Prostate gland (tissue), 2 donors: ENCODE results near the gene OR51I1.

Source experiments
- POLR2A ChIP-seq: fragments of 450-650 bp; IDR thresholded peaks from one replicate; pipeline ENCODE4 v1.6.1; 2016; ENCODE audit warnings: antibody characterized with exemption, mild to moderate bottlenecking
- TF ChIP-seq, protein P1 (sequence below), 4 experiments: fragments of 200-600 bp in 2 of 4; fragments of 450-650 bp in 2 of 4; sonication (generic) in 2 of 4; IDR thresholded peaks; 1 replicate in 3 of 4; 2 replicates in 1 of 4; pipeline ENCODE4 v1.5.1; 2016 to 2019; ENCODE audit warnings: antibody characterized with exemption in 4 of 4, mild to moderate bottlenecking in 2 of 4, moderate library complexity in 2 of 4

DNA sequence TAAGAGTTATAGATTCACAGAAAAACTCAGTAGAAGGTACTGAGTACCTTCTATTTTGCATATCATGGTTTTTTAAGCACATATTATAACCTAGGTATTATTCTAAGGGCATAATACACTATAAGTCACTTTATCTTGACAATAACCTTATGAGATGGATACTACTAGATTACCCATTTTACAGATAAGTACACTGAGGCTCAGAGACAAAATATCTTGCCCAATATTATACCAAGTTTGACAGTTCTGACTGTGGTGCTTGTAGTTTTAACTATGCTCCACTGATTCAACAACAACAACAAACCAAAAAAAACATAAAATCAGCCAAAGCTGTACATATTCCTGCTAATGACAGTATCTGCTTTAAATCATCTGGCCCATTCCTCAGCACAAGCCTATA lies 47.2 kb downstream of the OR51I1 start:
- TF ChIP-seq, protein P1, sequence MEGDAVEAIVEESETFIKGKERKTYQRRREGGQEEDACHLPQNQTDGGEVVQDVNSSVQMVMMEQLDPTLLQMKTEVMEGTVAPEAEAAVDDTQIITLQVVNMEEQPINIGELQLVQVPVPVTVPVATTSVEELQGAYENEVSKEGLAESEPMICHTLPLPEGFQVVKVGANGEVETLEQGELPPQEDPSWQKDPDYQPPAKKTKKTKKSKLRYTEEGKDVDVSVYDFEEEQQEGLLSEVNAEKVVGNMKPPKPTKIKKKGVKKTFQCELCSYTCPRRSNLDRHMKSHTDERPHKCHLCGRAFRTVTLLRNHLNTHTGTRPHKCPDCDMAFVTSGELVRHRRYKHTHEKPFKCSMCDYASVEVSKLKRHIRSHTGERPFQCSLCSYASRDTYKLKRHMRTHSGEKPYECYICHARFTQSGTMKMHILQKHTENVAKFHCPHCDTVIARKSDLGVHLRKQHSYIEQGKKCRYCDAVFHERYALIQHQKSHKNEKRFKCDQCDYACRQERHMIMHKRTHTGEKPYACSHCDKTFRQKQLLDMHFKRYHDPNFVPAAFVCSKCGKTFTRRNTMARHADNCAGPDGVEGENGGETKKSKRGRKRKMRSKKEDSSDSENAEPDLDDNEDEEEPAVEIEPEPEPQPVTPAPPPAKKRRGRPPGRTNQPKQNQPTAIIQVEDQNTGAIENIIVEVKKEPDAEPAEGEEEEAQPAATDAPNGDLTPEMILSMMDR (IDR thresholded peaks at IDR 0.05), result no peak
- TF ChIP-seq POLR2A, result no peak
